NOMO-1 treated with dmso at 0.1 percent for 144 hours (cell line): ENCODE results near the gene TRIM43B.
"Not testable (repeated sequence)": the region's sequence is repeated elsewhere in the genome, so short reads cannot be mapped to it uniquely, and the experiment has no call there.

Experiments
- DNase-seq: peaks from one replicate; lab custom pipeline; 2025; ENCODE audit not compliant: unreplicated experiment; lab: John Stamatoyannopoulos, UW

Gene TRIM43B

GRCh38 chr2:95434507-95435076 is 50.0 kb downstream of the TRIM43B start:
- DNase-seq: not testable (repeated sequence)

DNA sequence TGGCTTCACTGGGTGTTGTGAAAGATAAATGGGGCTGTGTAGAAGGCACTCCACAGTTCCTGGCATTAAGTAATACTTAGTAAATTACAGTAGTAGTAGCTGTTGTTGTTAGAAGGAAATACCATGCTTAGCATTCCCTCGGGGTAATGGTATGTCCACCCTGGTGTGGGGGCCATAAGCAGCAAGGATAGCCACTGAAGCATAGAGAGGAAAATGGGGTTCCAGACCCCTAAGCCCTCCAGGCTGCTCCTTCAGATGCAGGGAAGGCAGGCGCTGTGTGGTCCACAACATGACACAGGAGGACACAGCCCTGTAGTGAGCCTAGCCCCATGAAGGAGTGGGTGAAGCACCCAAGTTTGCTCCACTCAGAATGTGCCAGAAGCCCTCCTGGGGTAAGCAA is 50.6 kb downstream of the TRIM43B start:
- not testable (repeated sequence) for DNase-seq

- DNase-seq: not testable (repeated sequence)
Observed at GRCh38 chr2:95433373-95433772, 51.2 kb downstream of the TRIM43B start.

DNA sequence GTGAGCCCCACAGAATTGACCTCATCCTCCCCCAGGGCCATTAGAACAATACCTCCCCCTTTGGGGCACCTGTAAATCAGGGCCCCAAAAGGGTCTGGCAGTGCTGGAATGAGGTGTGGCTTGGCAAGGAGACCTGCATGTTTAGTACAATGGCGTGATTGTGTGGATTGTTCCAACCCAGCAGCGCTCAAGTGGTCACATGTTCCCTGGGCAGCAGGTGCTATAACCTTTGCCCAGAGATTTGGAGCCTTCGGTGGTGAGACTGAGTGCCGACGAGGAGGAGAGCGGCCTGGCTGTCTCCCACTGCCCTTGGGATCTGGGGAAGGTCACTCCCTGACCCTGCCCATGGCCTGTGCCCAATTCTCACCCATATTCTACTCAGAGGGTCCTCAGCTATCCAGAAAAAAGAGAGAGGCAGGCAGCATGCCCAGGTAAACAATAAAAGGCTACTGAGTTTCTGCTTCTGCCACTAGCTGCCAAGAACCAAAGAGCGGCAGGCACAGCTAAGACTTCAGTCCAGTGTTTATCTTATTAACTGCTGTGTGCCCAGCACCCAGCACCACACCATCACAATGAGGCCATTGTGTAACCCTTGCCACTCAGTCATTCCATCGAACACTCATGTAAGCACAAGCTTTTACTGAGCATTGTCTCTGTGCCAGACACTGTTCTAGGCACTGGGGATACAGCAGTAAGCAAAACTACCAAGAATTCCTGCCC is 54.6 kb downstream of the TRIM43B start:
- not testable (repeated sequence) for DNase-seq

DNA sequence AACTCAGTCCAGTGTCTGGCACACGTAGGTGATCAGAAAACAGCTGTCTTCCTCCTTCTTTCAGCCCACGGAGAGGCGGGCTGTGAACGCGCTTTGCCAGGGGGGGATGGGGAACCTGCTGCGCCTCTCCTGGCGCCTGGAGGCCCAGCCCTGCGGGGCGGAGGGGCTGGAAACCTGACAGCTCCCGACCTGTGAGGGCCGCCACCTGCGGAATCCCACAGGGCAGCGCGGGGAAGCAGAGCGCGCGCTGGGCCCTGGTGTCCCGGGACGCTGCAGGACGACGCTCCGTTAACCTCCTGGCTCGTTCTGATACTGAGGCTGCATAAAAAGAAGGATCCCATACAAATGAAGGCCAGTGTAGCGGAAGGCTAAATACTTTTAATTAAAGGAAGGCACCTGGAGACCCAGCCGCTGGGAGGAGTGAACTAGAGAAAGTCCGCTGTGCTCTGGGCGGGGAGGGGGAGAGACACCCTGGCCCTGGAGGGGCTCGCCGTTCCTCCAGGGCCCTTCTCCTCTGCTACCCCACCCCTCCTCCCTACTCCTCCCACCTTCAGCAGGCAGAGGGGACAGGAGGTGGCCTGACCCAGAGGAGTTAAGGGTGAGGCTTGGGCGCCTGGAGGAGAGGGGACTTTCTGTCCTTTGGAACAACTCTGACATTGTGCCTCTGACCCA is 57.2 kb downstream of the TRIM43B start:
- DNase-seq: not testable (repeated sequence)
